PC-9 (cell line): ENCODE results near the gene F12.

Source experiments
- CTCF ChIP-seq: fragments of 200-600 bp; sonication (generic); conservative IDR thresholded peaks from 2 replicates; pipeline ENCODE4 v1.6.1; 2017; ENCODE audit warnings: mixed run types, antibody characterized with exemption, mild to moderate bottlenecking, moderate library complexity
- EZH2 ChIP-seq: fragments of 200-600 bp; sonication (generic); IDR thresholded peaks from 2 replicates; pipeline ENCODE4 v1.8.0; 2017; ENCODE audit warnings: antibody characterized with exemption, low read depth

- no peak for TF ChIP-seq CTCF
- no peak for TF ChIP-seq EZH2
Observed at GRCh38 chr5:177445917-177446199, 36.5 kb upstream of the F12 start.
